DND-41 (cell line): Measurements from ENCODE around the gene KCNV2.

Experiments used
- ATAC-seq: fragments of 200-7000 bp; cut with Tn5 transposase; 3 replicates; pipeline ENCODE4 v1.9.1; 2021; ENCODE audit warnings: low read depth; ENCODE audit not compliant: insufficient read depth
- DNase-seq: peaks from one replicate; pipeline ENCODE4 v3.0.0-alpha.2; 2020
- H2AFZ ChIP-seq: 2 replicates; pipeline ENCODE4 v1.6.0; 2012; ENCODE audit warnings: low read depth, low read length
- H3K27ac ChIP-seq: 2 replicates; pipeline ENCODE4 v1.5.1; 2012; ENCODE audit warnings: low read length, inconsistent platforms
- H3K27me3 ChIP-seq: fragments of 200-600 bp; sonication (generic); 2 replicates; pipeline ENCODE4 v1.6.0; 2012; ENCODE audit warnings: low read length, mild to moderate bottlenecking, inconsistent platforms; ENCODE audit not compliant: insufficient read depth, poor library complexity
- H3K36me3 ChIP-seq: 2 replicates; pipeline ENCODE4 v1.5.1; 2012; ENCODE audit warnings: low read length, inconsistent platforms; ENCODE audit not compliant: insufficient read depth
- H3K4me1 ChIP-seq: 2 replicates; pipeline ENCODE4 v1.5.1; 2012; ENCODE audit warnings: mild to moderate bottlenecking, low read length; ENCODE audit not compliant: insufficient read depth
- H3K4me2 ChIP-seq: 2 replicates; pipeline ENCODE4 v1.6.0; 2012; ENCODE audit warnings: mild to moderate bottlenecking, moderate library complexity, low read length, inconsistent platforms; ENCODE audit not compliant: insufficient read depth
- H3K4me3 ChIP-seq, 2 experiments: fragments of 200-600 bp in 1 of 2; shearing (Covaris generic) in 1 of 2; 2 replicates each; pipeline ENCODE4 v1.5.1; 2012 to 2016; ENCODE audit warnings: inconsistent platforms in 2 of 2, low read length in 2 of 2, mild to moderate bottlenecking in 2 of 2, low read depth in 1 of 2, moderate library complexity in 1 of 2
- H3K79me2 ChIP-seq: 2 replicates; pipeline ENCODE4 v1.6.0; 2012; ENCODE audit warnings: low read length, inconsistent platforms; ENCODE audit not compliant: insufficient read depth
- H3K9ac ChIP-seq: 2 replicates; pipeline ENCODE4 v1.6.0; 2012; ENCODE audit warnings: low read depth, mild to moderate bottlenecking, inconsistent platforms, low read length, moderate library complexity
- H3K9me3 ChIP-seq: 2 replicates; pipeline ENCODE4 v1.5.1; 2012; ENCODE audit warnings: low read length, moderate library complexity, mild to moderate bottlenecking, inconsistent platforms; ENCODE audit not compliant: insufficient read depth, severe bottlenecking
- H4K20me1 ChIP-seq: 2 replicates; pipeline ENCODE4 v1.6.0; 2012; ENCODE audit warnings: low read length; ENCODE audit not compliant: insufficient read depth
- EZH2 ChIP-seq: IDR thresholded peaks from 3 replicates; pipeline ENCODE4 v1.6.1; 2012; ENCODE audit warnings: borderline replicate concordance, low read depth, mild to moderate bottlenecking, moderate library complexity, low read length, inconsistent platforms; ENCODE audit not compliant: severe bottlenecking
- TF ChIP-seq, protein P1 (sequence below): IDR thresholded peaks from 2 replicates; pipeline ENCODE4 v1.5.1; 2012; ENCODE audit warnings: borderline replicate concordance, low read length, moderate library complexity, mild to moderate bottlenecking; ENCODE audit not compliant: poor library complexity, severe bottlenecking; ENCODE audit errors: extremely low read depth

KCNV2 gene

DNA sequence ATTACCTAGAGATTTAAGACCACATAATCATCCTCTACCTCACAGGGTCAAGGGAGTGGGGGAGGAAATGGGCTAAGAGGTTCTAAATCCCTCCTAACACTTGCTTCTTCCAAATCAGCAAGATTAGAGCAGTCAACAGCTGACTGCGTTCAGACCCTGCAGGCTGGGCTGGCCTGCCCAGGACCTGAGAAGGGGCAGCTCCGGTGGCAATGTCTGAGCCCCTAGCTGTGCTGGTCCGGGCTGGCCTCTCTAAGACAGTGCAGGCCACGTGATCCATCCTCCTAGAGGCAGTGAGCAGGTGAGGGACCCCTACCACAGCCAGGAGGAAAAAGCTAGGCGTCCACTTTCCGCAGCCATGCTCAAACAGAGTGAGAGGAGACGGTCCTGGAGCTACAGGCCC lies at the start of gene KCNV2:
TSS of gene KCNV2 (plus strand) at position 126 of the 400 bp plus-strand sequence. CDS start at position 356, 230 bp downstream.
- no peaks in the 10 kb centered on the region for H3K79me2 ChIP-seq
- ATAC-seq: no peak
- H3K4me2 ChIP-seq: no peak within 1 kb of the TSS
- no peak for DNase-seq
- H3K9ac ChIP-seq: no peak within 1 kb of the TSS
- H3K36me3 ChIP-seq: no peaks in the 10 kb centered on the region
- no peaks in the 10 kb centered on the region for H4K20me1 ChIP-seq
- no peak within 1 kb of the TSS for H2AFZ ChIP-seq
- H3K4me1 ChIP-seq: no peaks in the 10 kb centered on the region
- H3K4me3 ChIP-seq: no peak within 1 kb of the TSS
- H3K9me3 ChIP-seq: no peaks in the 10 kb centered on the region
- H3K27ac ChIP-seq: no peak within 1 kb of the TSS
- no peak for TF ChIP-seq EZH2
- TF ChIP-seq, protein P1, sequence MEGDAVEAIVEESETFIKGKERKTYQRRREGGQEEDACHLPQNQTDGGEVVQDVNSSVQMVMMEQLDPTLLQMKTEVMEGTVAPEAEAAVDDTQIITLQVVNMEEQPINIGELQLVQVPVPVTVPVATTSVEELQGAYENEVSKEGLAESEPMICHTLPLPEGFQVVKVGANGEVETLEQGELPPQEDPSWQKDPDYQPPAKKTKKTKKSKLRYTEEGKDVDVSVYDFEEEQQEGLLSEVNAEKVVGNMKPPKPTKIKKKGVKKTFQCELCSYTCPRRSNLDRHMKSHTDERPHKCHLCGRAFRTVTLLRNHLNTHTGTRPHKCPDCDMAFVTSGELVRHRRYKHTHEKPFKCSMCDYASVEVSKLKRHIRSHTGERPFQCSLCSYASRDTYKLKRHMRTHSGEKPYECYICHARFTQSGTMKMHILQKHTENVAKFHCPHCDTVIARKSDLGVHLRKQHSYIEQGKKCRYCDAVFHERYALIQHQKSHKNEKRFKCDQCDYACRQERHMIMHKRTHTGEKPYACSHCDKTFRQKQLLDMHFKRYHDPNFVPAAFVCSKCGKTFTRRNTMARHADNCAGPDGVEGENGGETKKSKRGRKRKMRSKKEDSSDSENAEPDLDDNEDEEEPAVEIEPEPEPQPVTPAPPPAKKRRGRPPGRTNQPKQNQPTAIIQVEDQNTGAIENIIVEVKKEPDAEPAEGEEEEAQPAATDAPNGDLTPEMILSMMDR: no peak
- H3K27me3 ChIP-seq: no peaks in the 10 kb centered on the region

- Histone ChIP-seq H3K9me3 (no peaks in the 10 kb centered on the region), H3K4me3 (no peak overlapping the region), H2AFZ (no peak overlapping the region), H3K27me3 (no peaks in the 10 kb centered on the region), H3K9ac (no peak overlapping the region), H3K79me2 (no peaks in the 10 kb centered on the region), H3K36me3 (no peaks in the 10 kb centered on the region), H3K4me2 (no peak overlapping the region), H4K20me1 (no peaks in the 10 kb centered on the region), H3K27ac (no peak overlapping the region), H3K4me1 (no peaks in the 10 kb centered on the region)
- ATAC-seq: no peak
- DNase-seq: no peak
- no peak for TF ChIP-seq EZH2
- TF ChIP-seq, protein P1: no peak
These were observed 44.1 kb upstream of the KCNV2 start for GRCh38 chr9:2673161-2673560.

DNA sequence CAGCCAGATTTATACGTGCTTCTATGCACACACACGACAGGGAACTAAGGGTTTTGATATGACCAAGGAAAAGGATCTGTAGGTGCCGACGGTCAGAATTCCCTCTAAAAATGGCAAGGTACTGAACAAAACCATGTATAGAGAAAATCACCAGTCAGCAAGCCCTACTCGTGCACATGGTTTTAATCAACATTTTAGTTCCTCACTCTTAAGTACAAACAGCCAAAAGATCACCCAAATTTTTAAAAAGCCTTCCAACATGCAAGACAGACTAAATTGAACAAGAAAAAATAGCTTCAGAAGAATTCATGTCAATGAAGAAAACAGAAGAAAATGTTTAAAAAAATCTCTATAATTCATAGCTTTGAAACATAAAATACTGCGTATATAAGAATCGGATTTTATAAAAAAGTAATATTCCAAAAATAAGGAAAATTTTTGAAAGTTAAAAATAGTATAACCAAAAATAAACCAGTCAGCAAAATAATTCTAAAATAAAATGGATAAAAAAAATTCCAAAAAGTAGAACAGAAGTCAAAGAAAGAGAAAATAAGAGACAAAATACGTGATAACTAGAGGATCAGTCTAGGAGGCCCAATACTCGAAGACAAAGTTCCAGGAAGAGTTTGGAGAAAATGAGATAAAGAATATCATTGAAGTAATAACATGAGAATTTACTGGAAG lies 43.0 kb upstream of the KCNV2 start:
- Histone ChIP-seq H3K4me2 (no peak overlapping the region), H3K9ac (no peak overlapping the region), H3K27ac (no peak overlapping the region), H4K20me1 (no peaks in the 10 kb centered on the region), H3K27me3 (no peaks in the 10 kb centered on the region), H3K4me3 (no peak overlapping the region), H2AFZ (no peak overlapping the region), H3K9me3 (no peaks in the 10 kb centered on the region), H3K79me2 (no peaks in the 10 kb centered on the region), H3K36me3 (no peaks in the 10 kb centered on the region), H3K4me1 (no peaks in the 10 kb centered on the region)
- ATAC-seq (no peak), DNase-seq (no peak)
- TF ChIP-seq, protein P1: no peak
- no peak for TF ChIP-seq EZH2
